ENCODE measurements around the gene FGF9.
A peak's percentile ranks its signal among the peaks of the same experiment; 100 is the strongest.

FGF9 gene

DNA sequence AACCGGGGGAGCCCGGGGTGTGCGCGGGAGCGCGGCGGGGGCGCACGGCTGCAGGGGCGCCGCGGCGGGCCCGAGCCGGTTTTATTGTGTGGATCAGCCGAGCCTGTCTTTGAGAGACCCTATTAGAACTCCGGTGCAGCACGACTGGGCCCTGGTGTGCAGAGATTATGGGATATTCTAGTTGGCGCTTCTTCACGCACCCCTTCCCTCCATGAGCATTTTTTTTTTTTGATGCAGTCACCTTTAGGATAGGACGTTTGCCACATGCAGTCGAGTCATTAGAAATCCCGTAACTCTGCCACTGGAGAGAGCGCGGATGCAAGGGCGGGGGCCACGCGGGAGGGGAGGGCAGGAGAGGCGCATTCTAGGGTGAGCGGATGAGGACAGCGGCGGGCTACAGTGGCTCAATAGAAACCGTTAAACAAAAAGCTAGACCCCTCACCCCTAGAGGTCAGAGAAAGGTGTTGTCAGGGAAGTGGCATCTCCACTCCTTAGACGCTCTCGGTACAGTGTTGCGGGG lies 3.7 kb downstream of the FGF9 start:
- DNase-seq (ENCODE audit: low read depth in 2 of 3, low spot score in 2 of 3), result no peak

DNA sequence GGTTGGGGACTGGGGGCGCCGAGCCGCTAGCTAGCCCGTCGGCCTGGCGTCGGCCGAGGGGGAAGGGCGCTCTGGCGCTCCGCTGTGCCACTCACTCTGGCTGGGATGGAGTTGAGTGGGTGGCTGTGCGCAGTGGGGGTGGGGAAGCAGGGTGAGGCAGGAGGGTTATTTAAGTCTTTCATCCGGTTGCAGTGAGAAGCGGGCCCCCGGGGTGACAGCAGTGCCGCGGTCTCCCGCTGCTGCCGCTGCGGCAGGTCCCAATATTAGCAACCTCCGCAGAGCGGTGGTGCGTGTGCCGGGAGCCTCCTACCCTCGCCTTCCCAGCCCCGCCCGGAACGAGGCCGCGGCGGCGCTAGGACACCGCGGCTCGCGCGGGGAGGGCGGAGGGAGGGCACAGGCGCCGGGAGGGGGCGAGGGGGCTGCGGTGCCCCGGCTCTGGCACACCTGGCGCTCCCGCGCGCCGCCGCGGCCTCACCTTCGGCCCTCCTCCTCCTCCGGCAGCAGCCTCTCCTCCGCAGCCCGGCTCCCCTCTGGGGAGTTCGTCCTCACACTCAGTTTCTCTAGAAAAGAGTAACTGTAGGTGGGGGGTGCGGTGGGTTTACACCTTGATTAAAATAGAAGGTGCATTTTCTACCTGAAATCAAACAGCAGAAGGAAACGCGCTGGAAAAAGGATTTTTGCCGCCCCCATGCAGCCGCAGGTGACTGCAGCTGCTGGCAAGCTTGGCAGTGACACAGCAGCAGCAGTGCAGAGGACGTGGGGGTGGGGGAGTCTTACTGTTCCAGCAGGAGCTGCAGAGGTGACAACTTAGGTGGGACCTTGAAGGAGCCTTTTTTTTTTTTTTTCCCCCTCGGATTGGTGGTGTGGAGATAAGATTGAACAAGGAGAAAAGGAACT lies 4.5 kb downstream of the FGF9 start:
- peak in 1 of 3 experiments; percentile 22 for DNase-seq (ENCODE audit: low read depth in 2 of 3, low spot score in 2 of 3)

DNA sequence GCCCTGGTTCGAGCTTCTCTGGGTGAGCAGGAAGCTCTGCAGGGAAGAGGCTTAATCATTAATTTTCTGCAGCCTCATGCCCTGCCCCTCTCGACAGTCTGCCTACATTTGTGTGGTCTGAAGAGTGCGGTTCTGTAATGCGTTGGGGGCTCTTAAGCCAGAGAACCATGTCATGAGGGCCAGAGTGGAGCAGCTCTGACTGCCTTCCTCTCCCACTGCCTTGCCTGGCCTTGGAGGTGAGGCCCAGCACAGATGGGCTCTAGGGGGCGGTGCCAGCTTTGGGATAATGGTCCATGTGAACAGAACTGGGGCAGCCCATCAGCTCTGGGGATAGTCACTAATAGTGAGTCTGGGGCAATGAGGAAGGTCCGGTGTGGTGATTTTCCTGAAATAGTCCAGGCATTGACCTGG lies 5.7 kb downstream of the FGF9 start:
- DNase-seq (ENCODE audit: low read depth in 2 of 3, low spot score in 2 of 3), result no peak

DNA sequence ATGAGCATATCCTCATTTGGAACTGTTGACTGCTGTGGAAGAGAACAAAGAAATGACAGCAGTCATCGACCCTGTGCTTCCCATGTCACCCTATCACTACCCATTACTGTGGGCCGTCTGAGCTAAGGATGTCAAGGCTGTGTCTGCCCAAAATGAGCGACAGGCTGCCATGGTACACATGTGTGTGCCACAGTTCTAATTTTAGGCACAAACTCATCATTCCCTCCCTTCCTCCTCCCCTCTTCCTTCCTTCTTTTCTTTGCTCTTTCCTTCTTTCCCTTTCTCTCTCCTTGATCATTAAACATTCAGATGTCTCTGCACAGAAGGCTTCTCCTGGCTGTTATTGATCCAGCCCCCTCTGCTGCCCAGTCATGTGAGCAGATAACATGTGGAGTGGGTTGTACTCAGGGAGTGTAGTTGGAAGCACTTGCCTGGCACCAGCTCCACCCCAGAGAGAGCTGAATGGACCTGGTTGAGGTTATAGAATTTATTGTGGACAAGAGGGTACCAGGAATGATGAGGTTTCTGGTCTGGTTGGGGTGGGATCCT lies 6.3 kb downstream of the FGF9 start:
- no peak for DNase-seq (ENCODE audit: low read depth in 2 of 3, low spot score in 2 of 3)

DNA sequence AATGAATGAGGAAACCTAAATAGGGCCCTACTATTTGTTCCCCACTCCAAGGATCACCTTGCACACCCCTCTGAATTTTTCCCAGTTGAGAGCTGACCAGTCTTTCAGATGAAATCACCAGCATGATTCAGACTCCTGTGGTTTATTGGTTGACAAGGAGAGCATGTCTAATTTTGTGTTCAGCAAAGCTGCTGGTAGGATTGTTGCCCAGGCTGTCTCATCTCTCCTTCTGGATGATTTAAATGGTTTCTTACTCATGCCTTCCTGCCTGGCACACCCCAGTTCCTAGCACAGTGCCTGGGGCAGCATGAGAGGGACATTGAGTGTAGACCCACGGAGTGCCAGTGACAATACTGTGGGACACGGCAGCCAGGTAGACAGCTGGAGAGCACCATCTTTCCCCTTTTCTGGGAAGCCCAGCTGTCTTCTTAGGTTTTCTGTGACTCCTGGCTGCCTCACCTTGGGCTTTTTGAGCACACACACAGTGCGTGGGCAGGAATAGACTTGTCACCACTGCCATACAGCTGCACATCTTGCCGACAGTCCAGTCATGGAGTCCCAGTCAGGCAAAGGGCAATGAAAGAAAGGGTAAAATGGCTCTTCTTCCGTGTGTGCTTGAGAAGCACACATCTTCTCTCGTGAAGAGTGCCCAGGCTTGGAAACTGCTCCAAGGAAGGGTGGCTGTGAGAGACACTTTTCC lies 12.3 kb downstream of the FGF9 start:
- no peak for DNase-seq (ENCODE audit: low read depth in 2 of 3, low spot score in 2 of 3)

DNA sequence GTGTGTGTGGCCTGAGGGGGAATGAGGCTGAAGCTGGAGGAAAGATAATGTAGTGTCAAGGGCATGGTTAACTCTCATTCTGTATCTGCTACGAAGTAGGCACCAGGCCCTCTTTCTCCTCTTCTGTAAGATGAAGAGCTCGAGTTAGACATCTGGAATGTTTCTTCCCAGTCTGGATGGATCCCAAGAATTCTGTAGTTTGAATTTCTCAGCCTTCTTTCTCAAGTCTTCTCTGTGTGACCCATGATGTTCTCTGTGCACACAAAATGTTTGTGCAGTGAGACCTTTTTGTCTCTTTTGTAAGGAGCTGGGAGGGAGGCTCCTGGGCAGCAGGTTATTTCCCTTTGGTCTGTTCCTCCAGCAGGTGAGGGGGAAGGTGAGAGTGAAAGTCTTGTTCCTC lies 13.7 kb downstream of the FGF9 start:
- no peak for DNase-seq (ENCODE audit: low read depth in 2 of 3, low spot score in 2 of 3)

DNA sequence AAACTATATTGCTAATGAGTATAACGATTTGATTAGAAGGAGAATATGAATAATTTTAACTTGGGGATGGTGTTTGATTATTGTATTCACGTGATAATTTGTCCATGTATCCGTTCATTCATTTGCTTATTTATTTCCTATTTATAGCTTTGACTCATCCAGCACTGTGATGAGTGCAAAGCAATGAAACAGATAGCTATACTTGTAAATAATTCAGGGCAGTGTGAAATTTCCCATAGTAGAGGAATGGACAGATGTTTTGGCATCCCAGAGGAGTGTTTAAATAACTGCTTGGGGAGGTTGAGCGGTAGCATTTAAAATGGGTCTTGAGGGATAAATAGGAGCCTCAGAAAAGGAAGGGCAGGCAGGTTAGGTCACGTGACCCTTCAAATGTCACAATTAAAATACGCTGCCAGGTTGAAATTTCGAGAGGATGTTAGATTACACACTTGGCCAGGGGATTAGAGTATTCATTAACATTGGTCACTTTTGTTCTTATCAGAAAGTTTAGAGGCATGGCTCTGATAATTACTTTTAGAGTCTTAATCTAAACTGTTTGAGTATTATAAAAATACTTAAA lies 14.7 kb downstream of the FGF9 start:
- DNase-seq (ENCODE audit: low read depth in 2 of 3, low spot score in 2 of 3), result no peak

DNA sequence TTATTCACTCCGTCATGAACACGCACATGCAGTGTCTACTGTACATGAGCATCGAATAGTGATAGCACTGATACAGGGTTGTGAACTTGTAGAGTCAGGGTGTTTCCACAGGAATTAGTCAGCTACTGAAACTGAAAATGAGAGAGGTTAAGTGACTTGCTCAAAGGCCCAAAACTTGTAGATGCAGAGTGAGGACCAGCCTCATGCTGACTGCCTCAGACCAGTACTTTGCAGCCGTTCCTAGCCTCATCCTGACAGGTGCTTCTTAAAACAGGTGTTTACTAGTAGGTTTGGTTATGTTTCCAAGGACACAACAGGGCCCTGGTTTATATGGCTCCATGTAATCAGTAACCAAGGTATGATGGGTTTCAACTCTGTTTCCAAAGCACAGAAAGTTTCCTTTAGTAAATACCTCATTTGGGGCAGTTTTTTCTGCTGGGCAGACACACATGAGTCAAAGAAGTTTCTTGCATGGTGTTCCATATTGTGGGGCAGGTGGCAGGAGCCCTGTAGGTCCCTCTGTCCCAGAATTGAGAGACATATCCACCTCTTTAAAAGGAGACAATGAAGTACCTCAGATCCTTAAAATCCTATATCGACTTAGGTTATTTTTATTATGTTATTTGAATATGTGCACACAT lies 16.0 kb downstream of the FGF9 start:
- no peak for DNase-seq (ENCODE audit: low read depth in 2 of 3, low spot score in 2 of 3)

DNA sequence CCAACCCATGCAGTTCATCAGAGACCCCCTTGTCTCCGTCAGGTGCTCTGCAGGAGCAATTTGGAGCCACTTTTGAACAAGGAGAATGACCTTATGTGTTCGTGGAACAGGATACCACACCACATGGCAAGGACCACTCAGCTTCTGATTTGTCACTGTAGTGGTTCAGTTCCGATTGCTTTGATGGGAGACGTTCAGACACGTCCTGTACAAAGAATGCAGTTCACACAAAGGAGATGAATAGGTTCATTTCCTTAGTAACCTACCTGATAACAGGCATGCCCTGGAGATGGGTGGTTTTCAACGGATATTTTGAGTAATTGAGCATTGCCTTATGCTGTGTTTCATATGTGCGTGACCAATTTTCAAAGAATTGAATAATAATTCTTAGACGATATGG lies 17.2 kb downstream of the FGF9 start:
- no peak for DNase-seq (ENCODE audit: low read depth in 2 of 3, low spot score in 2 of 3)

DNA sequence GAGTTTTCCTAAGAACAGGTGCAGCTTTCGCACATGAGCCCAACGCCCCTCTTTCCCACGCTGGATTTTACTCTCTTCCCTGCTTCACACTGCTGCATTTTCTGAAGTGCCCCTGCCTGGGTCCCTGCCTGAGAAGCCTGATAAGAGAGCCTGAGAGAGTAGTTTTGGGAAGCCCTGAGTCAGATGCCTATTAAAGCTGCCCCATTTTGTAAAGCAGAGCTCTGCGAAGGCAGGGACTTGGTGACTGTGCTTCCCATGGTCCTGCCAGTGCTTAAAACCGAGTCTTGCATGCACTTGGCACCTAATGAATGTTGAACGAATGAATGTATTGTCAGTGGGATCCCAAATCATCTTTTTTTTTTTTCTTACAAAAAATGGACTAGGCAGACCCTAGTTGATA lies 18.2 kb downstream of the FGF9 start:
- no peak for DNase-seq (ENCODE audit: low read depth in 2 of 3, low spot score in 2 of 3)

DNA sequence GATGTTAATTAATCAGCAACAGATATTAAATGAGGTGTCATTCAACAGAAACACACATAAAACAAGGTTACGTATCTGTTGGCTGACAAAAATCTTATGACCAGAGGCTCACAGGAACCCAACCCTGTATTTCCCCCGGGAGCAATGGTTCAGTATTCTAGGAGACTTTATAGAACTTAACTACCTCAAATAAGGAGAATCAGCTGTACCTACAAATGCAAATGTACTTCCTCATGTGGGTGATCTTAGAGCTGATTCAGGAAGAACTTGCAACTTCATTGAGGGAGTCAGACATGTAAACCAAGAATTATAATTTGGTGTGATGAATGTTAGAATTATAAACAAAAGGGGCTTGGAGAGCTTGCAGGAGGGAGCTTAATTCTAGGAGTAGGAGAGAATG lies 20.1 kb downstream of the FGF9 start:
- DNase-seq (ENCODE audit: low read depth in 2 of 3, low spot score in 2 of 3), result no peak

DNA sequence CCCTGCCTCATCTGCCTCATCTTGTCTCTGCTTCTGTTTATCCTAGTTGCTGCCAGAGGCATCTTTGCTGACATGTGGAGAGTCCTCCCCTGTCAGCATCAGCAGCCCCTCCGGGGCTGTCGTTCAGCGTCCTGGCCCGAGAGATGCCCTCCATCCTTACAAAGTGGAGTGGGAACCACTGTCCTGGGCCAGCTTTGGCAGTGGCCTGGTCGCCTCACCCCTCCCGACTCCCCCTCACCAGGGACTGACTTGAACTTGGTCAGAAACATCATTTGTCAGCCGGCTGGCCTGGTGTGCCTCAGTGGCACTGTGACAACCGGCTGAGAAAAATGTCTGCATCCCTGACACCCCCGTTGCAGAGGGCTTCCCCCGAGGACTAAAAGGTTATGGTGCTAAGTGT lies 20.6 kb downstream of the FGF9 start:
- no peak for DNase-seq (ENCODE audit: low read depth in 2 of 3, low spot score in 2 of 3)

DNA sequence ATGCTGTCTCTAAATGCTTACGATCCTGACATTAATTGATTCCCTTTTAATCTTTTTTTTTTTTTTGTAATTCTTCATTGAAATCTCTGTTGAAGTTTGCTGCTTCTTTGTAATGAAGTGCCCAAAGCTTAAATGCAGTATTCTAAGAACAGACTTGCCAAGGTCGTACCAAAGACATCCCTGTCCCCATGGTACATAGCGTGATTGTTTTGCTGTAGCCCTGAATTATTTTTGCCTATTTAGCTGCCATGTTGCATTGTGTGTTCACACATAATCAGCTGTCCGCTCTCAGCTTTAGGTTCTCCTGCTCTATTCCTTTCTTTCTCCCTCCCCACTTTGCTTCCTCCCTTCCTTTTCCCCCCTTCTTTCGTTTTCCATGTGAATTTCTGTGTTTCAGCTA lies 21.1 kb downstream of the FGF9 start:
- DNase-seq (ENCODE audit: low read depth in 2 of 3, low spot score in 2 of 3), result no peak

DNA sequence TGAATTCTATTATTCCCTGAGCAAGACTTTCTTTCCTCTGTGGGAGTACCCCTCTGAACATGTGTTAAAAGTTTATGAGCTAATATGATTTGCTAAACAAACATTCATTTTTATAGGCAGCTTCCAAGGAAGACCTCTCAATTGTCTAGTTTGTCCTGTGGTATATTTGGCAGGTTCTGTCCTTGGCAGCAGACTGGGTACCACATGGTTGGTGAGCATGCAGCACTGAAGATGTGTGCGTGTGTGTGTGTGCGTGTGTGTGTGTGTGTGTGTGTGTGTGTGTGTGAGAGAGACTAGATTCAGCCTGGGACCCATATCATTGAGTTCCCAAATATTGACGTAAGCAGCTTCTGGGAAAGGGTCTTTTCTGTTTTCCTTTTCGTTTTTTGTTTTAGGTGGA lies 24.0 kb downstream of the FGF9 start:
- DNase-seq (ENCODE audit: low read depth in 2 of 3, low spot score in 2 of 3), result no peak

DNA sequence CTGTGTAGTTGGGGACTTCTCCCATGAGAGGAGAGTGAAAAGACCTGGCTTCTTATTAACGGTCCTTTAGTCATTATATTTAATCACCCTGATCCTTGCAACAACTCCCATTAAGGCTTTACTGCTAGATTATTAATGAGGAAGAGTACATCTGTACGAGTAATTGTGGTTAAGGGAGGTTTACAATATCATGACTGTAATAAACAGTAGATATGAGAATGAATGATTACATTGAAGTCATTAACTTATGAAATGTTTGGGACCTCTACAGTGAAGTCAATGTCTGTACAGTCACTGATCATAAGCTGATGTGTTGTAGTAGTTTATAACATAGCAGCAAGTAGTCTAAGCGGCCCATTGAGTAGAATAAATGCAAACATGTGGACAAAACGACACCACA lies 24.7 kb downstream of the FGF9 start:
- no peak for DNase-seq (ENCODE audit: low read depth in 2 of 3, low spot score in 2 of 3)

DNA sequence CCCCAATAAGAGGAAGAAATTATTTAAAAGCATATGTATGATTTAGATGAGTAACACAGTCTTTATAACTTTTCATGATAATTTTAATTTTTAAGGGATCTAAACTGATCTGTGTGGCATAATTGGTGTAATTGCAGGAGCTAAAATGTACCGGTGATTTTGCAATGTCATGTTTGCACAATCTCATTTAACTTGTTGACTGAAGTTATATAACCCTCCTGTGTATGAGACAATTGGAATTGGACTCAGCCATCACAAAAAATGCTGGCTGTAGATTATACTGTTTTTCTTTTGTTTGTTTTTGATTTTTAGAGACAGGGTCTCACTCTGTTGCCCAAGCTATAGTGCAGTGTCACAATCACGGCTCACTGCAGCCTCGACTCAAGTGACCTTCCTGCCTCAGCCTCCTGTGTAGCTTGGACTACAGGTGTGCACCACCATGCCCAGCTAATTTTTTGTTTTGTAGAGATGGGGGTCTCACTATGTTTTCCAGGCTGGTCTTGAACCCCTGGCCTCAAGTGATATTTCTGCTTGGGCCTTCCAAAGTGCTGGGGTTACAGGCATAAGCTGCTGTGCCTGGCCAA lies 26.1 kb downstream of the FGF9 start:
- no peak for DNase-seq (ENCODE audit: low read depth in 2 of 3, low spot score in 2 of 3)

DNA sequence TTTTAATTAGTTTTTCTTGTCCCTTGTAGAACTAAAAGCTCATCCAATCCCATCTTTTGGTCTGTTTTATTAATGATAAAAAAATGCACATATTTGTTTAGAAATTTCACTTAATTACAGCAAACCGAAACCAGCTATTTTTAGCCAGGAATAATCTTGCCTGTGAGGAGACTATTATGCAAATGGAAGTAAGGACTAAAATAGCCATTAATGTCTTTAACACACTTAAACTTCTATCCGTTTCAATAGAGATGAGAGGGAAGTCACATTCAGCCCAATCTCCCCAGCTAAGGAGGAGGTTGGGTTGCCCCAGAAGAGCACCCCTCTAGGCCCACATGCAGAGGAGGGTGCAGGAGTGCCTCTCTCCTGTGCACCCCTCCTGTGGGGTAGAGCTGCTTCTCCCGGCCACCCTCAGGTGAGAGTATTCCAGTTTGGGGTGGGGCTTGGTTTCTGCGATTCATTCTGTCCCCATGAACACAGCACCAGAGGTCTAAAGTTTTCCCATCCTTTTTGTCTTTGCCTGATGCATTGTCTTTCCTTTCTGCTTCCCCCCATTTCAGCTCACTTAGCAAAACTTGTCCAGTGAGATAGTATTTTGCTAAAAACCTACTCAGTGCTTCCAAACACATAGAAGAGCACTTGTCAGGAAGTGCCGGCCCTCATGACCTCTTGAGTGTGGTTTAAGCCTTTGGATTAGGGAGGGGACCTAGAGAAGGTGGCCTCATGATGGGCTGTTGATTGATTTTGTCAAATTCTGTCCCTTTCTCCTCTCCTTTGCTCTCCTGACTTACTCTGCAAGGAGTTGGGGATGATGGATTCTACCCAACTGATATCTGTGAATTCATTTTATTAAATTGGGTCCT lies 28.2 kb downstream of the FGF9 start:
- no peak for DNase-seq (ENCODE audit: low read depth in 2 of 3, low spot score in 2 of 3)

DNA sequence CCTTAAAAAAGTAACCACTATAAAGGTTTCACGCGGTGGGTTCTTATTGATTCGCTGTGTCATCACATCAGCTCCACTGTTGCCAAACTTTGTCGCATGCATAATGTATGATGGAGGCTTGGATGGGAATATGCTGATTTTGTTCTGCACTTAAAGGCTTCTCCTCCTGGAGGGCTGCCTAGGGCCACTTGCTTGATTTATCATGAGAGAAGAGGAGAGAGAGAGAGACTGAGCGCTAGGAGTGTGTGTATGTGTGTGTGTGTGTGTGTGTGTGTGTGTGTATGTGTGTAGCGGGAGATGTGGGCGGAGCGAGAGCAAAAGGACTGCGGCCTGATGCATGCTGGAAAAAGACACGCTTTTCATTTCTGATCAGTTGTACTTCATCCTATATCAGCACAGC lies 30.6 kb downstream of the FGF9 start:
- no peak for DNase-seq (ENCODE audit: low read depth in 2 of 3, low spot score in 2 of 3)

DNA sequence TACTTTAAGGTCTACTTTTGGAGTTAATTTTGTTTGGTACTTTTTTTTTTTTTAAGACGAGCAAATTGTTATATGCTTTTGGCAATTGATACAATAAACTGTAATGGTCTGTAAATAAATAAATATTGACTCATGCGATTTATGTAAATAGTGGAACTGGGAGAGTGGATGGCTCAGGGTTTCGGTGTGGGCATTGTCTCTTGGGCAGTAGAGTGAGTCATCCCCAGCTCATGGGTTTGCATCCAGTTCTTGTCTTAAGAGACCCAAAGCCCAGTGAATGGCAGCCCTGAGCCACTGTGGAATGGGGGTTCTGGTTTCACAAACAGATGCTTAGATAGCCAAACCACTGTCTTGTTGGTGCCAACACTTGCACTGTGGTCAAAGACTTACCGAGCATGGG lies 33.0 kb downstream of the FGF9 start:
- DNase-seq (ENCODE audit: low read depth in 2 of 3, low spot score in 2 of 3), result no peak

DNA sequence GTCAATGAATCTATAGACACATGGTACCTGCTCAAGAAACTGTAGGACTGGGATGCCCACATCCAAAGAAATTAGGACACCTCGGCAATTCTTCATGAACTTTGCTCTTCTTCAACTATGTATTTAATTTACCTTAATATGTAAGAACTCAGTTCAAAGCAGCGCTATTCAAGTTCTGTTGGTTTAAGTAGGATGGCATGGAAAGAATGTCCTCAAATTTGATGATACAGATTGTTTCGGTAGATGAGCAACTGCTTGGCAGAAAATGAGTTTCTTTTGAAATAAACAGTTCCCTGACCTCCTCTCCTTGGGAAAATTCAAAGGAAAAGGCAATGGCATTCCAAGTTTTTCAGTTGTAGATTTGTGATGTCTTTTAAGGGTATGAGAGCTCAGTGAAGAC lies 36.7 kb downstream of the FGF9 start:
- no peak for DNase-seq (ENCODE audit: low read depth in 2 of 3, low spot score in 2 of 3)
